HG03558 (cell line): ENCODE results near the gene GPC6.

Experiments used
- ATAC-seq: cut with Tn5 transposase; IDR thresholded peaks from one replicate; pipeline ENCODE4 v1.9.1; 2021; ENCODE audit warnings: moderate number of reproducible peaks; ENCODE audit not compliant: unreplicated experiment; ENCODE audit errors: extremely low read depth

The GPC6 gene

GRCh38 chr13:94168783-94169453 is 942.3 kb downstream of the GPC6 start:
- ATAC-seq, result no peak

DNA sequence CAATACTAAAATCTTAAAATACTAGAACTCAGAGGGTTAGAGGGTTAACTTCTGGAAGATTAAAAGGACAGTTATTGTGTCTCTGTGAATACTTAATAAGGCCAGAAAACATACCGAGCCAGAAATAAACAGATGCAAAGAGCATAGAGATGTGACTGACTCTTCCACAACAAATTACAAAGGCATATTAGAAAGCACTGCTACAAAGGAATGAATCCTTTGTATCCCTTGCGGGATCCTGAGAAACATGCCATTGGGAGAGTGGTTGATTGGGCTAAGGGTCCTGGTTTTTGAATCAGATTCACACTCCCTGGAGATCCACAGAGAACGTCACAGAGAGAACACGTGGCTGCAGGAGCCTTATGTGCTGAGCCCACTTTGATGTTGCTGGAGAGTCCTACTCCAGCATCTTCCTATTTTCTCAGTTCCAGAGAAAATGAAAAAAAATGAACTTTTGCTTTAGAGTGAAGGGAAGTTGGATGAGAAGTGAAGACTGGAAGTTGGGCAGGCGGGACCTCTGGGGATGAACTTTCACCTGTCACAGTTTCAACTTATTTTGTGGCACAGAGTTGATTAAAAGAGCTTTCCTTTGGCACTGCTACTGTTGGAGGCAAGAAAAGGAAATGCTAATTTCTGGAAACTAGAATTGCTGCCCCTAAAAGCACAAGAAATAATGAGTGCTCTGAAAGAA is 943.0 kb downstream of the GPC6 start:
- ATAC-seq, result no peak

DNA sequence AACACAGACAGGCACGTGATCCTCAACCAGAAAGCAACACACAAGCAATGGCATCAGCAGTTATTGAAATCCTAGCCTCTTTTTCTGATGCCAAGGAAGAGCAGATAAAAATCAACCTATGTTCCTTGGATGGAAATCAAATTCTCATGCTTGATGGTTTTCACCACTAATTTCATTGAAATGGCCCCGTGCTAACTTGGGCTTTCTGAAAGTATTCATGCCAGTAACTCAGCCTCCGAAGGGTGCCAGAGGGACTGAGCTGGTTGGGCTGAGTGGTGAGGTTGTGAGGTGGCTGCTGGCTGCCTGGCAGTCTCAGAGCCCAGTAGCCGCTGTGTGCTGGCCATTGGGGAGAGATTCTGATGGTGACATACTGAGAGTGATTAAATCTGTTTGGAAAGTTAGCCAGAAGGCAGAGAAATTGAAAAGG is 943.6 kb downstream of the GPC6 start:
- no peak for ATAC-seq

DNA sequence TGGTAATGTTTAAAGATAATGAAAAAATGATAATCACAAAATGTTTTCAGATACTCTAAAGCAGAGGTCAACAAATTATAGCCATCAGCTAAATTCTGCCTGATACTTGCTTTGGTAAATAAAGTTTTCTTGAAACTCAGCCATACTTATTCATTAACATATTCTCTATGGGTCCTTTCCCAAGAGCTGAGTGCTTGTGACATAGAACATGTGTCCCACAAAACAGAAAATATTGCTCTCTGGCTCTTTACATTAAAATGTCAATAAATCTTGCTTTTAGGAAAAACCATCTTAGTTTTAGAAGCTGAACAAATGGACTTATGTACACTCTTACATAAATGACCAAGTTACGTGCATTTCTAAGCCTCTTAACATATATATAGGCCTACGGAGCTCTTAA is 945.8 kb downstream of the GPC6 start:
- ATAC-seq, result no peak

- no peak for ATAC-seq
These were observed 946.8 kb downstream of the GPC6 start for GRCh38 chr13:94173312-94173854.

- ATAC-seq, result no peak
These were observed 947.4 kb downstream of the GPC6 start for GRCh38 chr13:94174009-94174408.

- no peak for ATAC-seq
These were observed 948.5 kb downstream of the GPC6 start for GRCh38 chr13:94175076-94175475.

DNA sequence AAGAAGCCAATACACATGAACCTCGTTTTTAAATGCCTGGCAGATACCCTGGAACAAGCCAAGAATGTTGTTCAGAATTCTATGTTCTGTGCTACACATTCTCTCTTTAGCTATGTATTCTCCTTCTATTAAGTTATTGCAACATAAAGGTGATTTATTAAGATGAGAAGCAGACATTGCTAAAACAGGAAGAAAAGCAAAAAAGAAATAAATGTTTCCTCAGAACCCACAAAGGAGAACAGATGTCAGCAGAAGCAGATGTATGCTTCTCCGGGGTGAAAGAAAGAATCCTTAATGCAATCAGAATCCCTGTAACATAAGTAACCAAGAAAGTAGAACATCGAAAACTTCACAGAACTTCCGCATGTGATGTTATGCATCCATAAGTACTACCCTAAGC is 950.0 kb downstream of the GPC6 start:
- ATAC-seq, result no peak

DNA sequence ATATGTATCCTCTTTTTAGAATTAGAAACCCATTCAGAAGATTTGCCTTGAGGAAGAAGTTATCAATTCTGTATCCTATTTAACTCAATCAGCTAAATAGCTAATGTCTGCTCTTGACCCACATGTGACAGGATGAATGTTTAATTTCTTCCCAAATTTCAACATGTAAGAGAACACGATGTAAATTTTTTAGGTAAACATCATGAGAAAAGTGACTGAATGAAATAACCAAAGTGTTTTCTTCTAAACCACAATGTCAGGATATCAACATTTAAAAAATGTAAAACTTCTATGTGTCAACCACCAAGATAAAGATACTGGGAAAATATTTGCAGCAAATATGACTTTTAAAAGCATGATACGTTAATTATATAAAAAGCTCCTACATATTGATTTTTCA is 950.4 kb downstream of the GPC6 start:
- no peak for ATAC-seq

GRCh38 chr13:94178625-94179244 is 952.1 kb downstream of the GPC6 start:
- no peak for ATAC-seq

- ATAC-seq, result no peak
These were observed 955.0 kb downstream of the GPC6 start for GRCh38 chr13:94181461-94182107.

DNA sequence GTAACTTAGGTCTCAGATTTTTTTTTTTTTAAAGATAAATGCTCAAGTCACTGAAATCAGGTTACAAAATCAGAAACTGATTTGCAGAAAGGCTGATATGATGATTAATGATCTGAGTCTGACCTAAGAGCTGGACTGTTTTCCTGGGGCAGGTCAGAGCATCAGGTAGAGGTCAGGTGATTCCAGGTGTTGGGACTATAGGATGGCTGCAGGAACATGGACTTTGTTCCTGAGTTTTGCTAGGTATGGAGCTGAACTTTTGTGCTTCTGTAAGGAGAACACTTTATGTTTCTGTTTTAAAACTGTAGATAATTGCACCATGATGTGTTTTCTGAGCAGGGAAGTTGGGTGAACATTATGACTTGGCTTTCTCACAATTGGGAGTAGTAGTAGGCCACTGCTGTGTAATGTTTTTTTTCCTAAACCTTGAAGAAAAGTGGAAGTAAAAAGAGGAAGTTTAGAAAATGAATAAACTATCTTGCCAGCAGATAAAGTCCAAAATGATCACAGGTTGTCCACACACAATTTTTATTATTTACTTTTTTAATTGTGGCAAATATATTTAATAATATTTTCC is 955.7 kb downstream of the GPC6 start:
- ATAC-seq, result no peak

- ATAC-seq, result no peak
These were observed 959.9 kb downstream of the GPC6 start for GRCh38 chr13:94186470-94186869.

DNA sequence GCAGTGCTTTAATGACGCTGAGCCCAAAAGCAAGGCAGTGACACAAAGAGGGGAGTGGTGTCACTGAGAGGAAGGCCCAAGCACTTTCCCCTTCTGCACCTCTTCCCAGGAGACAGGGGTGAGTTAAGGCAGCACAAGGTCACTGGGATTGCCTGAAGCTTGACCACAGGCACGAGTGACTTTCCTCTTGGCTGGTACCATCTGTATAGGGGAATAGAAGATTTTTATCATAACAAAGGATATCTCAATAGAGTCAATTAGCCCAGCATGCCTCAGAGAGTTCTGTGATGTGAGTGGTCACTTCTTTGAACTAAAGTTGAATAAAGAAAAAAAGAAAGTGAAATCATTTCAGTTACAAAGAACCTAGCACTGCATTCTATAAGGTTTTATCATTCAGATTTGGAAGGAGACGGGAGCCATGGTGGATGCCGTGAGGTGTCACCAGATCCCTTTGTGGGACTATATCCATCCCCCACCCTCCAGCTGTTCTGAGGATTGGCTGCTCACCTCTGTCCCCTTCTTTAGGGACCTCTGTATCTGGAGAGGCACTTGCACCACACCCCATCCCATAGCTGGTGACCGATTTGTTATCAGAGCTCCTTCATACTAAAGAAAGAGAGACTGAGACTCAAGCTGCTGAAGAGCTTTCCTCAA is 961.7 kb downstream of the GPC6 start:
- ATAC-seq, result no peak

GRCh38 chr13:94192431-94192975 is 965.9 kb downstream of the GPC6 start:
- ATAC-seq, result no peak

DNA sequence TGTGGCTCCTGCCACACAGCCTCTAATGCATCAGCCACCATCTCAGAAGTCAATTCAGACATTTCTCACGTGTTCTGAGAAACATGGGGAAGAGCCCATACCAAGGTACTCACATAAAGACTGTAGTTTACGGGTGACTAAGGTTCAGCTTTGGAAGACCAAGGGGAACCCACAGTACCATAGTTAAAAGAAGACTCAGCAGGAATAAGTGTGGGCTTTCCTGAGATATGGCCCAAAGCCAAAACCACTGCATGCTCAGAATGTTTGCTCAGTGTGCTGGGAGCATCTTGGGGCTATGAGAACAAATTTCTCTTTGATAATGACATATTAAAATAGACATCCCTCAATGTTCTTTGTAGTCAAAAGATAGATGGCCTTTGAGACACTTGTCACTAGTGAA is 969.1 kb downstream of the GPC6 start:
- ATAC-seq, result no peak

- ATAC-seq, result no peak
These were observed 969.8 kb downstream of the GPC6 start for GRCh38 chr13:94196413-94196812.

GRCh38 chr13:94198681-94199080 is 972.1 kb downstream of the GPC6 start:
- no peak for ATAC-seq

DNA sequence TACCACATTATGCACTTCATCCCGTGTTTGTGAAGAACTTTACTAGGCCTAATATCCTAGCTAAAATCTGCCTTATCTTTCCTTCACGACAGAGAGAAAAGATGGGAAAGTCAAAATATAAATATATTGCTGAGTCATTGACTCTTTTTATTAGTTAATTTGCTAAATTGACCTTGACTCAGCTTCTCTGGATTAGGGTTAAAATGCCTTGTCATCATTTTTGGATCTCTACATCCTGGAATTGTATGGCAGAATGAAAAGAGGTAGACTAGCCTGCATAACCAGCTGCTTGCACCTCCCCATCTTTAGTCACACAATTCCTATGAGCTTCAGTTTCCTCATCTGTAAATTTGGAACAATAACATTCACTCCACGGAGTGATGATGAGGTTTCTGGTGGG is 972.5 kb downstream of the GPC6 start:
- ATAC-seq, result no peak

DNA sequence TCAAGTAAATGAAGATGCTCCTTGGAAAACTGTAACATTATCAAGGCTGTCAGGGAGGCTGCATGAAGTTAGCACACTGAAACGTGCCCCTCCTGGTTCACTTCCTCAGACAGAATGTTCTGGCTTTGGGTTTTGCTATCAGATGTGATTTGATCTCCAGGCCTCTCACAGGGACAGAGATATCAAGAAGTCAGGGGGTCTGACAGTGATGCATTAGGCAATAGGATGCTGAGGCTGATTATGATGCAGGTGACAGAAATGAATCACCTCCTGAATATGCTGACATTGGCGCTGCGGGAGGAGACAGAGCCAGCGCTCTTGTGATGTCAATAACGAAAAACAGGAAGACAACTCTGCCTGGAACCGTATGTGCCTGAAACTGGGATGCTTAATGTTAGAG is 974.4 kb downstream of the GPC6 start:
- no peak for ATAC-seq
